HFF-Myc (cell line): ENCODE measurements around the gene SSBP4.

Experiments used
- DNase-seq: peaks from one replicate; pipeline ENCODE4 v3.0.0-alpha.2; 2011; ENCODE audit warnings: low read depth; ENCODE audit errors: extremely low read depth
- H3K4me3 ChIP-seq: replicated peaks from 2 replicates; pipeline ENCODE4 v1.5.1; 2011; ENCODE audit warnings: low read depth, mild to moderate bottlenecking, control low read depth, low read length
- TF ChIP-seq, protein P1 (sequence below): IDR thresholded peaks from 2 replicates; pipeline ENCODE4 v1.5.1; 2012; ENCODE audit warnings: mild to moderate bottlenecking, low read depth, low read length, control low read depth; ENCODE audit errors: missing control alignments

Gene SSBP4

DNA sequence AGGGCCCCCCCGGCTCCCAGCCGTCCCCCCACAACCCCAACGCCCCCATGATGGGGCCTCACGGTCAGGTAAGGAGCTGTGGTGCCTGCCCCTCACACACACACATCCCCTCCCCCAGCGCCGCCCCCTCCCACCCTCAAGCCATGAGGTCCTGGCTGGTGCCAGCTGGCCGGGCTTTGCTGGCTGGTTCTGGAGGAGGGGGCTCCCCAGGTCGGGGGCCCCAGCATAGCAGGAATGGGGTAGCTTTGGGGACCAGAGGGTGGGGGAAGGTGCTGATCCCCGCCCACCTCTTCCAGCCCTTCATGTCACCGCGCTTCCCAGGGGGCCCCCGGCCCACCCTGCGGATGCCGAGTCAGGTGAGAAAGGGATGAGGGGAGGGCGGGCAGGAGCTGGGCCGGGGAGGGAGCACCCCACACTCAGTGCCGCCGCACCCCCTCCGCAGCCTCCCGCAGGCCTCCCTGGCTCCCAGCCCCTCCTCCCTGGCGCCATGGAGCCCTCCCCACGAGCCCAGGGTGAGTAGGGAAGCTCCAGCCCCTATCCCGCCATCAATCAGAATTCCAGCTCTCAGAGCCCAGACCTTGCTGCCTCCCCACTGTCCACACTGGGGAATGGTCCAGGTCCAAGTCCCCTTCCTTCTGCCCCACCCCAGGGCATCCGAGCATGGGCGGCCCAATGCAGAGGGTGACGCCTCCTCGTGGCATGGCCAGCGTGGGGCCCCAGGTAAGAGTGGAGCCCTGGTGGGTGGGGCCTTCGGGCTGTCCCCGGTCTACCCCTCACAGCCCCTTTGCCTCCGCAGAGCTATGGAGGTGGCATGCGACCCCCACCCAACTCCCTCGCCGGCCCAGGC is 12.4 kb downstream of the SSBP4 start:
- TF ChIP-seq, protein P1, sequence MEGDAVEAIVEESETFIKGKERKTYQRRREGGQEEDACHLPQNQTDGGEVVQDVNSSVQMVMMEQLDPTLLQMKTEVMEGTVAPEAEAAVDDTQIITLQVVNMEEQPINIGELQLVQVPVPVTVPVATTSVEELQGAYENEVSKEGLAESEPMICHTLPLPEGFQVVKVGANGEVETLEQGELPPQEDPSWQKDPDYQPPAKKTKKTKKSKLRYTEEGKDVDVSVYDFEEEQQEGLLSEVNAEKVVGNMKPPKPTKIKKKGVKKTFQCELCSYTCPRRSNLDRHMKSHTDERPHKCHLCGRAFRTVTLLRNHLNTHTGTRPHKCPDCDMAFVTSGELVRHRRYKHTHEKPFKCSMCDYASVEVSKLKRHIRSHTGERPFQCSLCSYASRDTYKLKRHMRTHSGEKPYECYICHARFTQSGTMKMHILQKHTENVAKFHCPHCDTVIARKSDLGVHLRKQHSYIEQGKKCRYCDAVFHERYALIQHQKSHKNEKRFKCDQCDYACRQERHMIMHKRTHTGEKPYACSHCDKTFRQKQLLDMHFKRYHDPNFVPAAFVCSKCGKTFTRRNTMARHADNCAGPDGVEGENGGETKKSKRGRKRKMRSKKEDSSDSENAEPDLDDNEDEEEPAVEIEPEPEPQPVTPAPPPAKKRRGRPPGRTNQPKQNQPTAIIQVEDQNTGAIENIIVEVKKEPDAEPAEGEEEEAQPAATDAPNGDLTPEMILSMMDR, result no peak
- H3K4me3 ChIP-seq, result no peak overlapping the region
- DNase-seq, result no peak

GRCh38 chr19:18432275-18433014 is 13.2 kb downstream of the SSBP4 start:
- no peak overlapping the region for H3K4me3 ChIP-seq
- no peak for DNase-seq
- TF ChIP-seq, protein P1, result no peak

- TF ChIP-seq, protein P1, result no peak
- DNase-seq, result no peak
- no peak overlapping the region for H3K4me3 ChIP-seq
These were observed 14.0 kb downstream of the SSBP4 start for GRCh38 chr19:18433015-18433691.

DNA sequence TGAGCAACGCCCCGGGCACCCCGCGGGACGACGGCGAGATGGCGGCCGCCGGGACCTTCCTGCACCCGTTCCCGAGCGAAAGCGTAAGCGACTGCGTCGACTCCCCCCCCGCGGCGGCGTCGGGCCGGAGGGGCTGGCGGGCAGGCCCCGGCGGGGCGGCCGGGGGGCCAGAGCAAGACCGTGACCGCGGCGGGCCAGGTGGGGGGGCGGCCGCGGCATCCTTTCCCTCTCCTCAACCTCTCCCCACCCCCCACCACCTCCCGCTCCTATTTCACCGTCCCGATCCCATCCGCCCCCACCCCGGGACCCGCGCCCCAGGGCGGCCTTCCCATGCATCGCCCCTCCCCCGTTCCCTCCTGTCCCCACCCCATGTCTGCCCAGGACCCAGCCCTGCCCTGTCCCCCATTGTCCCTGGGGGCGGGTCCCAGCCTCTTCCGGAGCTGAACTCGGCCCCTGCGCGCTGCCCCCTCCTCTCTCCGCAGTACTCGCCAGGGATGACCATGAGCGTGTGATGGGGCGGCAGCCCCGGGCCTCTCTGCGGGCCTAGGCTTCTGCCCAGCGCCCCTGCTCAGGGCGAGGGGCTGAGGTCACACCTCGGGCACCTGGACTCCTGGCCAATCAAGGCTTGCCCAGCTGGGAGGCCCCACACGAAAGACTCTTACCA is 14.7 kb downstream of the SSBP4 start:
- TF ChIP-seq, protein P1, result no peak
- no peak for DNase-seq
- H3K4me3 ChIP-seq, result no peak overlapping the region

DNA sequence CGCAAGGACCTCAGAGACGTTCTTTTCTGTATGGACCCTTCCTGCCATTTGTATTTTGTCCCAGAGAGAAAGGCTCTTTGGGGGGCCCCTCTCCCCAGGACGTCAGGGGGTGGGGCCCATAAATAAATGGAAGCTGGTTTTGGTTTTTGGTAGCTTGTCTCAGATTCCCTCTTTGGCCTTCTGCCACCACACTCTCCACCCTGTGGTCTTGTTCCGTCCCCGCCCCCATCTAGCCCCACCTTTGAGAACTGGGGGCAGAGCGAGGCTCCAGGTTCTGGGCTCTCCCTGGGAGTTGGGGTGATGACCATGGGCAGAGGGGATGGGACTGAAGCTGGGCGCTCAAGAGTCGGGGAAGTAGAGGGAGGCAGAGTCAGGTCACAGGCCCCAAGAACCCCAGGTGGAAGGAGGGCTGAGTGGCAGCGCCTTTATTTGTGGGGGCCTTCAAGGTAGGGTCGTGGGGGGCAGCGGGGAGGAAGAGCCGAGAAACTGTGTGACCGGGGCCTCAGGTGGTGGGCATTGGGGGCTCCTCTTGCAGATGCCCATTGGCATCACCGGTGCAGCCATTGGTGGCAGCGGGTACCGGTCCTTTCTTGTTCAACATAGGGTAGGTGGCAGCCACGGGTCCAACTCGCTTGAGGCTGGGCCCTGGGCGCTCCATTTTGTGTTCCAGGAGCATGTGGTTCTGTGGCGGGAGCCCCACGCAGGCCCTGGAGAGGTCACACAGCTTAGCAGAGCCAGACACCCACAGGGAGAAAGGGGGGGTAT is 15.4 kb downstream of the SSBP4 start:
- H3K4me3 ChIP-seq, result no peak overlapping the region
- DNase-seq, result no peak
- TF ChIP-seq, protein P1, result no peak
